ENCODE results near the gene ALX4.

- TF ChIP-seq, protein P1, sequence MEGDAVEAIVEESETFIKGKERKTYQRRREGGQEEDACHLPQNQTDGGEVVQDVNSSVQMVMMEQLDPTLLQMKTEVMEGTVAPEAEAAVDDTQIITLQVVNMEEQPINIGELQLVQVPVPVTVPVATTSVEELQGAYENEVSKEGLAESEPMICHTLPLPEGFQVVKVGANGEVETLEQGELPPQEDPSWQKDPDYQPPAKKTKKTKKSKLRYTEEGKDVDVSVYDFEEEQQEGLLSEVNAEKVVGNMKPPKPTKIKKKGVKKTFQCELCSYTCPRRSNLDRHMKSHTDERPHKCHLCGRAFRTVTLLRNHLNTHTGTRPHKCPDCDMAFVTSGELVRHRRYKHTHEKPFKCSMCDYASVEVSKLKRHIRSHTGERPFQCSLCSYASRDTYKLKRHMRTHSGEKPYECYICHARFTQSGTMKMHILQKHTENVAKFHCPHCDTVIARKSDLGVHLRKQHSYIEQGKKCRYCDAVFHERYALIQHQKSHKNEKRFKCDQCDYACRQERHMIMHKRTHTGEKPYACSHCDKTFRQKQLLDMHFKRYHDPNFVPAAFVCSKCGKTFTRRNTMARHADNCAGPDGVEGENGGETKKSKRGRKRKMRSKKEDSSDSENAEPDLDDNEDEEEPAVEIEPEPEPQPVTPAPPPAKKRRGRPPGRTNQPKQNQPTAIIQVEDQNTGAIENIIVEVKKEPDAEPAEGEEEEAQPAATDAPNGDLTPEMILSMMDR (conservative IDR thresholded peaks at IDR 0.05; ENCODE audit: low read length) = no peak
- no peak for TF ChIP-seq EZH2phosphoT487 (IDR thresholded peaks at IDR 0.05; ENCODE audit: borderline replicate concordance, low read depth, low read length)
These were observed 1.6 kb downstream of the ALX4 start for GRCh38 chr11:44308256-44308922.

Measured in OCI-LY7 (cell line).